NCI-H146 treated with DMSO at 0.1 percent for 48 hours (cell line): Measurements from ENCODE around the gene ENPEP.
"Not testable (repeated sequence)": the region's sequence is repeated elsewhere in the genome, so short reads cannot be mapped to it uniquely, and the experiment has no call there.

ENCODE experiments used
- DNase-seq: peaks from one replicate; lab custom pipeline; 2025; ENCODE audit not compliant: unreplicated experiment; lab: John Stamatoyannopoulos, UW

Gene ENPEP

DNA sequence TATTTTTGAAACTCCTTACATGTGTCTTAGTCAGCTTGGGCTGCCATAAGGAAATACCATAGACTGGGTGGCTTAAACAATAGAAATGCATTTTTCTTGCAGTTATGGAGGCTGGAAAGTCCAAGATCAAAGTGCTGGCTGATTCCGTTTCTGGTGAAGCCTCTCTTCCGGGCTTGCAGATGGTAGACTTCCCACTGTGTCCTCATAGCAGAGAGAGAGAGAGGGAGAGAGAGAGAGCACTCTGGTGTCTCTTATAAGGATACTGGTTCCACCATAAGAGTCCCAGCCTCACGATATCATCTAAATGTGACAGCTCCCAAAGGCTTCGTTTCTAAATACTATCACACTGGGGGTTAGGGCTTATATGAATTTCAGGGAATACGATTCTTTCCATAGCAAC is 39.7 kb downstream of the ENPEP start:
- DNase-seq, result no peak

- DNase-seq, result no peak
These were observed 40.4 kb downstream of the ENPEP start for GRCh38 chr4:110516106-110516922.

DNA sequence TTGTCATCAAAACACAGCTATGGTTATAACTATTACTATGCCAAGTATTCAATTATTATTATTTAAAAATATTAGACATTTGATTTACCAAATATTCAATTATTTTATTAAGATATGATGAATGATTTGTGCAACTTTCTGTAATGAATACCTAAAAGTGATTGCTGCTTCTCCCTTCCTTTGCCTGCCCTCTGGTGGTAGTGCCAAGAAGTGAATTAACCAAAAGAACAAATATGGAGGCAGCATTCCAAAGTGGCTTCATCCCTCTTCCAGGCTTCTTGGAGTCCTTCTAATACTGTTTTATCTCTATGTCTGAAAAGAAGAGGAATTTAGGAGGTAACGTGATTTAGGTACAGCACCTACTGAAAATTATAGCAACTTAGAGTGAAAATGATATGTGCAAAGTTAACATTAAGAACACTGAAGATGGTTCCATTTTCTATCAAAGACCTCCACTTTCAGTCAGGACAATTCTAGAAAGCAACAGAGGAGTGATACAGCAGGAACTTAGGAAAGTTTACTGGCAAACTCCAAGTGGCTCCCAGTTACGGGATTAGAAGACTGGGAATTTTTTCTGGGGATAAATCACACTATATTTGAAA is 43.0 kb downstream of the ENPEP start:
- DNase-seq, result no peak

DNA sequence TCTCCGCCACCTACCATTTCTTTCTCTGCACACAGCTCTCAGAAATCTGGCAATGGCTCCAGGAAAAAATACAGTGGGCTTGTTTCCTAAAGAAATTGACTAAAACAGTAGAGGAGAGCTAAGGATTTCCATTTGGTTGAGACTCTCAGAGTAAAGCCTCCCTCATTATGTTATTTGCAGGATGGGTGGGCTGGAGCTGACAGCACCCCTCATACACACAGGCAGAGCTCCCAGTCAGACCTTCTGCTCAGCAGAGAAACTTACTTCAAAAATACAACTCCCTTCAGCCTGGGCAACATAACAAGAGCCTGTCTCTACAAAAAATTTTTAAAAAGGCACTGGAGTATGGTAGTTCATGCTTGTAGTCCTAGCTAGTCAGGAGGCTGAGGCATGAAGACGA is 44.9 kb downstream of the ENPEP start:
- DNase-seq, result no peak

- DNase-seq, result no peak
These were observed 50.6 kb downstream of the ENPEP start for GRCh38 chr4:110526589-110526988.

GRCh38 chr4:110527156-110527555 is 51.2 kb downstream of the ENPEP start:
- DNase-seq, result no peak

DNA sequence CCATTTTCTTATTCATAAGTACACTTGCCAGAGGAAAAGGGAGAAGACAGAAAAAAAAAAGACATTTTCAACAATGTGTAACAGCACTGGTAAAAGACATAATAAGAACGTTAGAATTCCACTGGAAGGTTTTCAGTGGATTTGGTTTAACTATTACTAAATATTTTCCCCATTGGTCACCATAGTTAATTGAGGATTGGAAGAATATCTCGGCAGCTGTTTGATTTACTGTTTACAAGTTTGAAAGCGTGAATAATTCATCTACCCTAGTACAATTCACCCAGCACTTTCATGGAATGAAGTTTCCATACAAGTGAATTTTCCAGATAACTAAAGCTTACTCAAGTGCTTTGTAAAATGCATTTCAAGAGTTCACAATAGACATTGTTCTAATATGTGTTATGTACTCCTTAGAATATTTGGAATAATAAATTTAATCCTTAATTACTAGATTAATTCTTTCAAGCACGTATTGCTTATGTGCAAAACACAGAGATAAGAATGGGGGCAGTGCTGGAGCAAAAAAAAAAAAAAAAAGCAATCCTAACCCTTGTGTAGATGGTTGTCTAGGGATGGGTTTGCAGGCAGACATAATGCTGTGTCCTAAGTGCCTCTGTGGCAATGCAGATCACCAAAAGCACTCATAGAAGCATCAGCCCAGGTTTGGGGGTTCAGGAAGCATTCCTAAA is 57.1 kb downstream of the ENPEP start:
- no peak for DNase-seq

GRCh38 chr4:110533590-110533910 is 57.6 kb downstream of the ENPEP start:
- DNase-seq, result no peak

- DNase-seq, result no peak
These were observed 58.0 kb downstream of the ENPEP start for GRCh38 chr4:110533940-110534339.

GRCh38 chr4:110540581-110540980 is 64.6 kb downstream of the ENPEP start:
- no peak for DNase-seq

GRCh38 chr4:110540982-110541451 is 65.1 kb downstream of the ENPEP start:
- DNase-seq, result no peak

DNA sequence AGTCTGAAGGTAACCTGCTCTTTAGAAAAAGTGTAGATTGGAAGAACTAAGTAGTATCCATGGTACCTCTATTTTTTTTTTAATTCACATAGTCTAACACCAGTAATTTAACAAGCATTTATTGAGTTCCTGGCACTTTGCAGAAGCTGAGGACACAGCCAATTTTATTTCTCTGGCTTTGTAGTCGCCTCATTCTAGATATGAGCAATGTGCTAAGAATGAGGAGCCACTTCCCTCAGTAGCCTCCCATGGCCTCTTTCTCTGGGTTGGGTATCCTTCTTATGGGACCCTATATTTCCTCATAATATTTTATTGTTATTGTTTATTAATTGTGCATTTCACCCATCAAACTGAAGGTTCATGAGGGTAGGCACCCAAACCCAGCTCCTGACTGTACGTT is 67.6 kb downstream of the ENPEP start:
- no peak for DNase-seq

DNA sequence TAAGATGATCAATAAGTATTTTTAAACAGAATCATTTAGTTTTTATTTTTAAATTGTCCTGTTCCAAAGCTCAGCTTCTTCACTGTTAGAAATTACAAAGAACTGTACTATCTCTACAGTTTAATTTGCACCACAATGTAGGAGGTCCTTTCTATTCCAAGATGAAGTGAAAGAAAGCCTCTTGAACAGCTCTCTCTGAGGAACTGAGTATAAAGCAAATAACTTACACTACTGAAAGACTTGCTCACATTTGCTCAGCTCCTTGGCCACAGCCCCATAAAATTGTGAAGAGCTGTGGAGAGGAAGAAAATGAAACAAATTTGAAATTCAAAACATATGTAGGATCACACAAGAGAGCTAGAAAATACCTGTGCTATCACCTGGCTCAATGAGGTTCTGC is 68.6 kb downstream of the ENPEP start:
- no peak for DNase-seq

DNA sequence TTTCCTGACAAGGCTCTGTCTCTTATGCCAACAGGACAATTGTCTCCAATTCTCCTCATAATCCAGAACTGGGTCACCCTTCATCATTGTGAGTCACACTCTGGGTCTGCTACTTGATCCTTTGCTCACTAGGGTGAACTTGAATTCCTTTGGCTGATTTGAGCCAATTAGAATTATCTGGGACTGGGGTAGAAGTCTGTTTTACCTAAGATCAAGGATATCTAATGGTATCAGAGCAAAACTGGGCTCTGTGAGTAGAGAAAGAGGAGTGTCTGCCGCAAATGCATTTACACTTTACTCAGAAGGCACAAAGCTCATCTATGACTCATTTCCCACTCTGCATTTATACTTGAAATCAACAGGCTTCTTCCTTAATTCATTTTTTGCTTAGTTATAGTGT is 74.3 kb downstream of the ENPEP start:
- DNase-seq, result no peak

- DNase-seq, result no peak
These were observed 77.2 kb downstream of the ENPEP start for GRCh38 chr4:110553197-110553596.

DNA sequence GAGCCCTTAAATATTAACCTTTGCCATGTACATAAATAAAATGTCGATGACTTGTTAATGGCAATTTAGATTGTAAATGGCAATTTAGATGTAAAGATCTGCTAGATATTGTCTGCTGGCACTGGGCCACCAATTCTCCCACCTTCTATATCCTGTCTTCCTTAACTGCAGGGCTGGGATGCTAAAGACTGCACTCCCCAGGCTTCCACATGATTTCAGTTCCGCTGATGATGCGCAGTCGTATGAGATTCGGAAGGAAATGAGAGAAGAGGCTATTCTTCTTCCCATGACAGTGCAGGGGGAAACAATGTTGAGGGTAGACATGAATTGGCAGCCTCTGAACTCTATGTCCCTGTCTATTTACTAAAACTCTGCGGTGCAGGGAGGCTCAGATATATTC is 91.3 kb downstream of the ENPEP start:
- no peak for DNase-seq

GRCh38 chr4:110576696-110577095 is 100.7 kb downstream of the ENPEP start:
- DNase-seq, result not testable (repeated sequence)

GRCh38 chr4:110586131-110586850 is 110.3 kb downstream of the ENPEP start:
- DNase-seq, result no peak

- DNase-seq, result no peak
These were observed 111.8 kb downstream of the ENPEP start for GRCh38 chr4:110587666-110588285.

- DNase-seq, result no peak
These were observed 113.3 kb downstream of the ENPEP start for GRCh38 chr4:110589297-110589696.

DNA sequence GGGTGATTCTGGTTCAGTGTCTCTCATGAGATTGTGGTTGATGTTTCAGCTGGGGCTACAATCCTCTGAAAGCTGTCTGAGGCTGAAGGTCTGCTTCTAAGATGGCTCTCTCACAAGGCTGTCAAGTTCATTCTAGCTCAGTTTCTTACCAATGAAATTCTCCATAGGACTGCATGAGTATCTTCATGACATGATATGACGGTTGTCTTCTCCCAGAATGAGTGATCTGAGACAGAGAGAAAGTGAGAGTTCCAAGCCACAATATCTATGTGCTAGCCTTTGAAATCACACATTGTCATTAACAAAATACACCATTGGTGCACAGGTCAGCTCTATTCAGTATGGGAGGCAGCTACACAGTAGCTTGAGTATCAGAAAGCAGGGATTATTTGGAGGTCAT is 119.6 kb downstream of the ENPEP start:
- DNase-seq, result no peak
